Natural killer cell treated with Interleukin-12 subunit alpha and Interleukin-12 subunit beta and Interleukin-15 and Interleukin-18, amount 100 ng/mL, for 72 hours (primary cell): ENCODE results near the gene KCNQ2. TPM values are rescaled to one million over a fixed set of nuclear protein-coding genes. Genes with fewer than 3 reads are reported as not detected.

Source experiments
- ATAC-seq, 2 donors: fragments of 150-1000 bp; cut with Tn5 transposase in 1 of 2; sonication (Bioruptor Pico), chemical (Tn5 transposase) in 1 of 2; 2 replicates each; pipeline ENCODE4 v1.10.0; 2021
- DNase-seq: peaks from one replicate; pipeline ENCODE4 v3.0.0; 2022; ENCODE audit warnings: low spot score
- H3K27ac Mint-ChIP-seq, 2 donors: 1 replicate in 1 of 2; 2 replicates in 1 of 2; pipeline ENCODE4 v1.8.0; 2022; ENCODE audit warnings: mixed read lengths in 2 of 2, mild to moderate bottlenecking in 1 of 2, moderate library complexity in 1 of 2
- H3K27me3 Mint-ChIP-seq, 2 donors: 1 replicate in 1 of 2; 2 replicates in 1 of 2; pipeline ENCODE4 v1.8.0; 2022; ENCODE audit warnings: mixed read lengths in 2 of 2
- H3K36me3 Mint-ChIP-seq: one replicate; pipeline ENCODE4 v1.8.0; 2022; ENCODE audit warnings: mixed read lengths
- H3K4me1 Mint-ChIP-seq, 2 donors: 1 replicate in 1 of 2; 2 replicates in 1 of 2; pipeline ENCODE4 v1.8.0; 2022; ENCODE audit warnings: low read depth in 2 of 2, mixed read lengths in 2 of 2, mild to moderate bottlenecking in 1 of 2
- H3K4me3 Mint-ChIP-seq: one replicate; pipeline ENCODE4 v1.8.0; 2022; ENCODE audit warnings: mixed read lengths
- H3K9me3 Mint-ChIP-seq: 2 replicates; pipeline ENCODE4 v1.8.0; 2022; ENCODE audit warnings: mixed read lengths
- total RNA-seq, 2 donors: library from RNA; stranded (reverse); gene quantifications; one replicate each; pipeline ENCODE4 v1.2.3, GENCODE V29; 2022

Gene KCNQ2
- total RNA-seq, 2 donors from 2014 or later, result not detected

DNA sequence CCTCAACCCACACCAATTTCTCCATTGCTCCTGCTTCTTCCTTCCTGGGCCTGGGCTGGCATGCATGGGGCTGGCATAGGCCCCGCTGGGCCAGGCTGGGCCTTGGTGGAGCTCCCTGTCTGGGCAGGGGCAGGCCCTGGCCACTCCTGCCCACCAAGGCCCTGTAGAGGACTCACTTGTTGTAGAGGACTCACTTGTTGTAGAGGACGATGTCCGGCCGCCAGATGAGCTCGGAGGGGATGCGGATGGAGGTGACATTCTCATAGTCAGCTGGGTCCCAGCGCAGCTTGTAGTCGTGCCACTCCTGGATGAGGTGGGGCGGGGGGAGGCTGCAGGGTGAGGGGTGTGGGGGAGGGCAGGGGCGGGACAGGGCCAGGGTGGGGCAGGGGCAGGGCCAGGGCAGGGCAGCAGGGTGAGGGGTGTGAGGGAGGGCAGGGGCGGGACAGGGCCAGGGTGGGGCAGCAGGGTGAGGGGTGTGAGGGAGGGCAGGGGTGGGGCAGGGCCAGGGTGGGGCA lies 116.6 kb downstream of the KCNQ2 start:
- no peak overlapping the region for H3K4me3 Mint-ChIP-seq
- no peaks in the 10 kb centered on the region for H3K36me3 Mint-ChIP-seq
- no peak for DNase-seq
- no peak for ATAC-seq
- H3K27ac Mint-ChIP-seq, result no peak overlapping the region
- H3K27me3 Mint-ChIP-seq, result no peaks in the 10 kb centered on the region
- H3K9me3 Mint-ChIP-seq, result no peaks in the 10 kb centered on the region
- no peaks in the 10 kb centered on the region for H3K4me1 Mint-ChIP-seq

DNA sequence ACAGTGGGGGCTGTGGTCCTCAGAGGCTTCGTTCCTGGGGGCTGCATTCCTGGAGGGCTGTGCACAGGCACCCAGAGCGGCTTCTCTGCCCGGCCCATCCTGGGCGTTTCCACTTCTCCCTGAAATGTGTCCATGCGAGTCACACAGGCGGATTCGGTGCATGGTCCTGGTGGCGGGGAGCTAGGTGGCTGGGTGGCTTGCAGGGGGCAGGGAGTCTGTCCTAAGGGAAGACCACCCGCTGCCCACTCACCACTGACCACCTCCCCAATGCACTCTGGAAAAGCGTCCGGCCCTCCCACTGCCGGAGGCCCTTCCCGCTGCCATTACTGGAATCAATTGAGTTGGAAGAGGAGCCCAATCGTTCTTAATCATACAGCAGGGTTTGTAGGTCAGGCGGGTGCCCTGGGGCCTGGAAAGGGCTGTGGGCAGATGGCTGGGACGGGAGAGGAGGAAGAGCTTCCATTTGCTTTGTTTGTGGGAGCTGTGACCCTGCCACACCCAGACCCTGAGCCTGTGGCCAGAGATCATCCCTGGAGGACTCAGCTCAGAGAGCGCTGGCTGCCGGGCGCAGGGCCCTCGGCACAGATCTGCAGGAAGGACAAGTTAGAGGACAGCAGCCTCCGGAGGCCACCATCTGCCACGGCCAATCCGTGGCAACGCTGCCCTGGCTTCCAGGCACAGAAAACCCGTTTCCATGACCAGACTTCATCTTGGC lies 117.7 kb downstream of the KCNQ2 start:
- Mint-ChIP-seq H3K4me1 (no peaks in the 10 kb centered on the region), H3K36me3 (no peaks in the 10 kb centered on the region), H3K27me3 (no peaks in the 10 kb centered on the region)

DNA sequence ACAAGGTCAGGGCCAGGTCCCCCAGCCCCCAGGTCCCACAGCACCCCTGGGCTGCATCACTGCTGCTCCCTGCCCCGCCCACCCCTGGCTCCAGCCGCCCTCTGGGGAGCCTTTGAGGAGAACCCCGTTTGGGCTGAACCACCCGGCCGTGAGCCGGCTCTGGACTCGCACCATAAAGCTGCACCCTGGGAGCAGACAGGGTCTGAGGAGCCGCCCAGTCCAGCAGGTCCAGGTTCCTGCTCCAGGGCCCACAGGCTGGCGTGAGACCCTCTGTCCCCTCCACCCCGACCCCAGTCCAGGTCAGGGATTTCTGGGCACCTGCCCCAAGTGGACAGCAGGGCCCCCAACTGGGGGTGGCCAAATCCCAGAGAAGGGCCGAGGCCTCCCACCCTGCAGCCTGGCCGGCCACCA lies 119.6 kb downstream of the KCNQ2 start:
- Mint-ChIP-seq H3K36me3 (no peaks in the 10 kb centered on the region), H3K27me3 (no peaks in the 10 kb centered on the region), H3K27ac (no peak overlapping the region), H3K9me3 (peaks cover 5% of the 10 kb centered on the region), H3K4me1 (no peaks in the 10 kb centered on the region), H3K4me3 (no peak overlapping the region)
- DNase-seq (no peak), ATAC-seq (no peak)

More for the DNA sequence above, 117.7 kb downstream of the KCNQ2 start:
- ATAC-seq, result no peak
- Mint-ChIP-seq H3K9me3 (peaks cover 5% of the 10 kb centered on the region), H3K27ac (no peak overlapping the region), H3K4me3 (no peak overlapping the region)
- no peak for DNase-seq

GRCh38 chr20:63351811-63352591 lies 120.5 kb downstream of the KCNQ2 start:
- Mint-ChIP-seq H3K4me3 (no peak overlapping the region), H3K27ac (no peak overlapping the region), H3K9me3 (peaks cover 5% of the 10 kb centered on the region), H3K27me3 (no peaks in the 10 kb centered on the region), H3K36me3 (no peaks in the 10 kb centered on the region), H3K4me1 (no peaks in the 10 kb centered on the region)
- ATAC-seq (no peak), DNase-seq (no peak)

DNA sequence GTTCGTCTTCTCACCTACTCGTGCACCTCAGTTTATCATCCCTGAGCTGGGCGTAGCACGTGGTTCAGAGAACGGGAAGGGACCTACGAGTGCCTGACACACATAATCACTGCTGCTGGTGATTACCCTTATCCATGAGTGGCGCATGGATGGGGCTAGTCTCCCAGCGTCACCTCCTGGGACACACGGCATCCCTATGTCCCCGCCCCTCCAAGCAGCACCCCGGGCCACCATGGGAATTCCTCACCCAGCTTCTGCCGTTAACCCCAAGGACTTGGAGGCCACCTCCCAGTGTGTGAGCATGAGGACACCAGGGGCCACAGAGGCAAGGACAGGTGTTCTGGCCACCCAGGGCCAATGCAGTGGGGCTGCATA lies 121.1 kb downstream of the KCNQ2 start:
- Mint-ChIP-seq H3K27me3 (no peaks in the 10 kb centered on the region), H3K36me3 (no peaks in the 10 kb centered on the region), H3K4me3 (no peak overlapping the region), H3K9me3 (peaks cover 5% of the 10 kb centered on the region), H3K4me1 (no peaks in the 10 kb centered on the region), H3K27ac (no peak overlapping the region)
- DNase-seq, result no peak
- ATAC-seq, result no peak

DNA sequence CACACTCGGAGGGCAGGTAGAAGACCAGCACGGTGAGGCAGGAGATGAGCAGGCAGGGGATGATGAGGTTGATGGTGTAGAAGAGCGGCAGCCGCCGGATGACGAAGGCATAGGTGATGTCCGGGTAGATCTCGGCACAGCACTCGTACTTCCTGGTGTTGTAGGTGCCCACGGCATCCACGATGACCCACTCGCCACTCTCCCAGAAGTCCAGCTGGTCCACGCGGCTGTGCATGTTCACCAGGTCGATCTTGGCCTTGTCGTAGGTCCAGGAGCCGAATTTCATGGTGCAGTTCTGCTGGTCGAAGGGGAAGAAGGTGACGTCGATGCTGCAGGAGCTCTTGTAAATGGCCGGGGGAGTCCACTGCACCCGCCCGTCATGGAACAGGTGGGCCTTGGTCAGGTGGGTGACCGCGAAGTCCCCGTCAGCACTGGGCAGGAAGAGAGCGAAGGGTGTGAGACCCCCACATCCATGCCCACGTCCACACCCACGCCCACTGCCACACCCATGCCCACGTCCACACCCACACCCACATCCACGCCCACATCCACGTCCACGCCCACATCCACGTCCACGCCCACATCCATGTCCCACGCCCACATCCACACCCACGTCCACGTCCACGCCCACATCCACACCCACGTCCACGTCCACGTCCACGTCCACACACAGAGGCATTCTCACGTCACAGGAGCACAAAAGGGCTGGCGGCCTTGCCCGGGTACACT lies 121.7 kb downstream of the KCNQ2 start:
- no peaks in the 10 kb centered on the region for H3K36me3 Mint-ChIP-seq
- H3K27me3 Mint-ChIP-seq, result no peaks in the 10 kb centered on the region
- H3K9me3 Mint-ChIP-seq, result peaks cover 5% of the 10 kb centered on the region
- DNase-seq, result no peak
- H3K4me3 Mint-ChIP-seq, result no peak overlapping the region
- H3K4me1 Mint-ChIP-seq, result no peaks in the 10 kb centered on the region
- H3K27ac Mint-ChIP-seq, result no peak overlapping the region
- ATAC-seq, result no peak

Other genes starting within 250 kb of the KCNQ2 start
- not detected for gene BIRC7, start 236.8 kb downstream of the KCNQ2 start, total RNA-seq
- not detected for gene NKAIN4, start 218.2 kb downstream of the KCNQ2 start, total RNA-seq
- 100 to 1,000 TPM in 1 of 2 donors, 10 to 100 TPM in 1; 87.2 to 144 TPM for gene ARFGAP1, start 199.8 kb downstream of the KCNQ2 start, total RNA-seq
- not detected for gene COL20A1, start 179.5 kb downstream of the KCNQ2 start, total RNA-seq
- not detected for gene CHRNA4, start 111.3 kb downstream of the KCNQ2 start, total RNA-seq
- 1 to 10 TPM; 3.1 to 6.1 TPM for gene EEF1A2, start 26.4 kb upstream of the KCNQ2 start, total RNA-seq
- 10 to 100 TPM; 66.4 to 96.9 TPM for gene PPDPF, start 48.1 kb upstream of the KCNQ2 start, total RNA-seq
- under 1 TPM in 1 of 2 donors, not detected in 1; 0.19 TPM for gene PTK6, start 64.7 kb upstream of the KCNQ2 start, total RNA-seq
- gene SRMS, start 75.1 kb upstream of the KCNQ2 start, total RNA-seq, result not detected
- gene FNDC11, start 81.5 kb upstream of the KCNQ2 start, total RNA-seq, result under 1 TPM; 0.31 to 0.39 TPM
- 10 to 100 TPM; 19.6 to 27.6 TPM for gene HELZ2, start 101.6 kb upstream of the KCNQ2 start, total RNA-seq
- gene GMEB2, start 154.4 kb upstream of the KCNQ2 start, total RNA-seq, result 10 to 100 TPM; 14.7 to 15.5 TPM
- 1 to 10 TPM in 1 of 2 donors, under 1 TPM in 1; 0.88 to 3.2 TPM for gene STMN3, start 180.8 kb upstream of the KCNQ2 start, total RNA-seq
- gene RTEL1, start 185.7 kb upstream of the KCNQ2 start, total RNA-seq, result 10 to 100 TPM; 32.3 to 76.9 TPM
- gene TNFRSF6B, start 224.0 kb upstream of the KCNQ2 start, total RNA-seq, result not detected
- 10 to 100 TPM; 52.4 to 87.0 TPM for gene ARFRP1, start 235.3 kb upstream of the KCNQ2 start, total RNA-seq
- gene ZGPAT, start 235.4 kb upstream of the KCNQ2 start, total RNA-seq, result 10 to 100 TPM; 40.8 to 53.0 TPM